Measurements from ENCODE around the gene SERPINE3. TPM values are rescaled to one million over a fixed set of nuclear protein-coding genes. Genes with fewer than 3 reads are reported as not detected.

SERPINE3 gene
- total and polyA plus RNA-seq, 4 donors, result 0.63 TPM; not detected in 3

- Histone ChIP-seq H3K36me3 (ENCODE audit: control insufficient read depth in 4 of 4, insufficient read depth in 3 of 4, low read depth in 1 of 4, low read length in 3 of 4) (no peaks in the 10 kb centered on the region), H3K9me3 (ENCODE audit: control insufficient read depth in 4 of 4, low read length in 3 of 4) (no peaks in the 10 kb centered on the region), H3K27me3 (ENCODE audit: control insufficient read depth in 4 of 4, insufficient read depth in 4 of 4, low read length in 3 of 4) (no peaks in the 10 kb centered on the region), H3K4me3 (ENCODE audit: low read depth in 1 of 3, low read length in 3 of 3) (no peak overlapping the region), H3K9ac (ENCODE audit: low read depth in 1 of 2, low read length in 2 of 2) (no peak overlapping the region), H3K4me1 (ENCODE audit: control insufficient read depth in 4 of 4, insufficient read depth in 4 of 4, low read length in 3 of 4) (no peaks in the 10 kb centered on the region), H3K27ac (ENCODE audit: low read depth in 1 of 2, low read length in 2 of 2) (no peak overlapping the region)
- DNase-seq (ENCODE audit: low spot score), result no peak
- 94% methylated on average over 2 of the region's 2 CpGs for WGBS
- TF ChIP-seq JUND (IDR thresholded peaks at IDR 0.05), result no peak
- TF ChIP-seq ZBTB33 (IDR thresholded peaks at IDR 0.05), result no peak
- TF ChIP-seq TAF1 (conservative IDR thresholded peaks at IDR 0.05), result no peak
- TF ChIP-seq GABPA (IDR thresholded peaks at IDR 0.05 in 1 of 2, conservative IDR thresholded peaks at IDR 0.05 in 1 of 2), result no peak
- TF ChIP-seq SP1 (IDR thresholded peaks at IDR 0.05), result no peak
- TF ChIP-seq HNF4G (IDR thresholded peaks at IDR 0.05), result no peak
- no peak for TF ChIP-seq CTCF (IDR thresholded peaks at IDR 0.05; ENCODE audit: low read depth, low read length, missing input control)
- TF ChIP-seq ATF3 (IDR thresholded peaks at IDR 0.05), result no peak
Measured at GRCh38 chr13:51346397-51346796, 6.9 kb downstream of the SERPINE3 start.

GRCh38 chr13:51347099-51347498 lies 7.6 kb downstream of the SERPINE3 start:
- no peak overlapping the region for H3K9ac ChIP-seq (ENCODE audit: low read depth in 1 of 2, low read length in 2 of 2)
- H3K4me3 ChIP-seq (ENCODE audit: low read depth in 1 of 3, low read length in 3 of 3), result no peak overlapping the region
- no peaks in the 10 kb centered on the region for H3K27me3 ChIP-seq (ENCODE audit: control insufficient read depth in 4 of 4, insufficient read depth in 4 of 4, low read length in 3 of 4)
- TF ChIP-seq HNF4G (IDR thresholded peaks at IDR 0.05), result no peak
- TF ChIP-seq CTCF (IDR thresholded peaks at IDR 0.05; ENCODE audit: low read depth, low read length, missing input control), result no peak
- no peak for TF ChIP-seq RXRA (IDR thresholded peaks at IDR 0.05)
- no peak for TF ChIP-seq JUND (IDR thresholded peaks at IDR 0.05)
- TF ChIP-seq ATF3 (IDR thresholded peaks at IDR 0.05), result no peak
- no peak for TF ChIP-seq EGR1 (IDR thresholded peaks at IDR 0.05; ENCODE audit: low read depth in 2 of 2)
- no peak for TF ChIP-seq ZBTB33 (IDR thresholded peaks at IDR 0.05)
- TF ChIP-seq YY1 (IDR thresholded peaks at IDR 0.05), result no peak
- no peak overlapping the region for H3K27ac ChIP-seq (ENCODE audit: low read depth in 1 of 2, low read length in 2 of 2)
- WGBS, result 91% methylated on average over 9 of the region's 9 CpGs
- H3K36me3 ChIP-seq (ENCODE audit: control insufficient read depth in 4 of 4, insufficient read depth in 3 of 4, low read depth in 1 of 4, low read length in 3 of 4), result no peaks in the 10 kb centered on the region
- H3K4me1 ChIP-seq (ENCODE audit: control insufficient read depth in 4 of 4, insufficient read depth in 4 of 4, low read length in 3 of 4), result no peaks in the 10 kb centered on the region
- DNase-seq (ENCODE audit: low spot score), result no peak
- no peaks in the 10 kb centered on the region for H3K9me3 ChIP-seq (ENCODE audit: control insufficient read depth in 4 of 4, low read length in 3 of 4)
